ENCODE results near the gene COL24A1. TPM values are rescaled to one million over a fixed set of nuclear protein-coding genes. Genes with fewer than 3 reads are reported as not detected.

Gene COL24A1
- total RNA-seq, 4 donors from 2014 or later, result 0.32 to 1.8 (median 0.72) TPM

GRCh38 chr1:86030180-86030579 lies 126.4 kb downstream of the COL24A1 start:
- no peak for DNase-seq (ENCODE audit: low spot score in 2 of 2)
- Histone ChIP-seq H3K36me3 (no peaks in the 10 kb centered on the region), H3K27me3 (no peaks in the 10 kb centered on the region), H3K4me3 (no peak overlapping the region), H3K4me1 (no peaks in the 10 kb centered on the region), H3K27ac (no peak overlapping the region), H3K9me3 (no peaks in the 10 kb centered on the region)
- TF ChIP-seq POLR2AphosphoS5 (IDR thresholded peaks at IDR 0.05) (no peak), CTCF (IDR thresholded peaks at IDR 0.05) (no peak), EP300 (IDR thresholded peaks at IDR 0.05) (no peak), POLR2A (IDR thresholded peaks at IDR 0.05) (no peak)
- 50% methylated on average over 1 of the region's 1 CpG for WGBS

DNA sequence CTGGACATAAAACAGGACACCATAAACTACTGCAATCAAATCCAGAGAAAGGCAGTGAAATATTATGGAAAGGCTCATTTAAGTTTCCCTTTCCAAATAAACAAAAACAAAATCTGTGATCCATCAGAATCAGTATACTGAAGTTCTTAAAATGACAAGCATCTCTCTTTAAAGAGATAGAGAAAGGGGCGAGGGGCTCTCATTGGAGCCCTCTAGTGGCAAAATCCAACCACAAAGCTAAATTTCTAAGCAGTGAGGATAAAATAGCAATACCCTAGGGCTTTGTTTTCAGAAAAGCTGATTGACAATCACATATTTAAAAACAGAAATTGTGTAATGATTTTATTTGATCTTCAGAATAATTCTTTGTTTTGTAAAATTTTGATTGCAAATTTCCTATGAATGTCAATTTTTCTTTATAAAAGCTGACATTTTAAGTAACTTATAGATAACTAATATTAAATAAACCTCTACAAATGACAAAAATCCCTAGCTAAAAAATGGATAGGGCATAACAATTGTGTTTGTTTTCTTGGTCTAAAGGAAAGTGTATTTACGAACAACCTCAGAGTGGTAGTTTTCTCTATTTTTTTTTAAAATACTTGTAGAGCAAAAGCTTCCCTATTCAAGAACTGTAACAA lies 138.2 kb downstream of the COL24A1 start:
- no peak overlapping the region for H3K4me3 ChIP-seq
- no peaks in the 10 kb centered on the region for H3K36me3 ChIP-seq
- H3K9me3 ChIP-seq, result no peaks in the 10 kb centered on the region
- 44% methylated on average over 2 of the region's 2 CpGs for WGBS
- H3K4me1 ChIP-seq, result no peaks in the 10 kb centered on the region
- TF ChIP-seq CTCF (IDR thresholded peaks at IDR 0.05), result peak; percentile 5 to 64
- no peak for TF ChIP-seq POLR2AphosphoS5 (IDR thresholded peaks at IDR 0.05)
- H3K27ac ChIP-seq, result no peak overlapping the region
- H3K27me3 ChIP-seq, result no peaks in the 10 kb centered on the region
- no peak for DNase-seq (ENCODE audit: low spot score in 2 of 2)

GRCh38 chr1:86016076-86016759 lies 140.4 kb downstream of the COL24A1 start:
- DNase-seq (ENCODE audit: low spot score in 2 of 2), result no peak
- H3K4me1 ChIP-seq, result no peaks in the 10 kb centered on the region
- no peak overlapping the region for H3K27ac ChIP-seq
- WGBS, result 95% methylated on average over 2 of the region's 2 CpGs
- TF ChIP-seq EP300 (IDR thresholded peaks at IDR 0.05) (no peak), POLR2A (IDR thresholded peaks at IDR 0.05) (no peak), POLR2AphosphoS5 (IDR thresholded peaks at IDR 0.05) (no peak), CTCF (IDR thresholded peaks at IDR 0.05) (no peak)
- H3K9me3 ChIP-seq, result no peaks in the 10 kb centered on the region
- no peaks in the 10 kb centered on the region for H3K36me3 ChIP-seq
- no peaks in the 10 kb centered on the region for H3K27me3 ChIP-seq
- no peak overlapping the region for H3K4me3 ChIP-seq

DNA sequence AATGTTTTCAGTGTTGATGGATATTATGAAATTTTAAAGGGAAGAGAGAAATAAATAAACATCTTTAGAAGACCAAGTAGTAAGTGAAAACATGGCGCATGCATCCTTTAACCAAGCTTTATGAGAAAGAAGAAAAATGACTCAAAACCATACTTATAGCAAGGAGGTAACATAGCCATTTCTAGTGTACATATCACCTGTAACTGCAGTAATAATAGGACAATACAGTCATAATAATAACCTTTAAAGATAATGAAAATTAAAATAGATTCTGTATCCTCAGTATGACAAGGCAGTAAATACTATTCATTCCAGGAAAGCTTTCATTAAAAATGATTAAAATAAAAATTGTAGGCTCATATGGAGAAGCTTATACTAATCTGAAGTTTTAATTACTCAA lies 141.2 kb downstream of the COL24A1 start:
- WGBS, result 94% methylated on average over 1 of the region's 1 CpG
- no peaks in the 10 kb centered on the region for H3K36me3 ChIP-seq
- H3K4me3 ChIP-seq, result no peak overlapping the region
- no peak overlapping the region for H3K27ac ChIP-seq
- no peaks in the 10 kb centered on the region for H3K4me1 ChIP-seq
- TF ChIP-seq POLR2AphosphoS5 (IDR thresholded peaks at IDR 0.05) (no peak), POLR2A (IDR thresholded peaks at IDR 0.05) (no peak), CTCF (IDR thresholded peaks at IDR 0.05) (no peak), EP300 (IDR thresholded peaks at IDR 0.05) (no peak)
- no peaks in the 10 kb centered on the region for H3K9me3 ChIP-seq
- no peaks in the 10 kb centered on the region for H3K27me3 ChIP-seq
- DNase-seq (ENCODE audit: low spot score in 2 of 2), result no peak

DNA sequence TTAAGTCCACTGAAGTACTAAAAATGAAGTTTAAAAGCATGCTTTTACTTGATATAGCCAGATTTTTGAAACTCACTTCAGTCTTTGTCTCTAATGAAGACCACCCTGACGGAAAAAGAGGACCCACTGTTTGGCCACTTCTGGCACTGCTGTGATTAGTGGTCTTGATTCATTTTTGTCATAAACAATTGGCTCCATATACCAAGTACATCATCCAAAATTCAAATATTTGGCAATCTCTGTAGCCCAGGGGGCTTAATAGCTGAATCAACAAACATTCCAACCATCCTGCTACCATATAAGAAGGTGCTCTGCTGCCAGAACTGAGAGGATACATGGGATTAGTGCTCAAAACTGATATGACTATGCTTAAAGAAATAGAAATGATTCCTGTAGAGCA lies 156.0 kb downstream of the COL24A1 start:
- Histone ChIP-seq H3K36me3 (no peaks in the 10 kb centered on the region), H3K27me3 (no peaks in the 10 kb centered on the region), H3K4me1 (no peaks in the 10 kb centered on the region), H3K4me3 (no peak overlapping the region), H3K27ac (no peak overlapping the region), H3K9me3 (no peaks in the 10 kb centered on the region)
- TF ChIP-seq POLR2A (IDR thresholded peaks at IDR 0.05) (no peak), CTCF (IDR thresholded peaks at IDR 0.05) (no peak), POLR2AphosphoS5 (IDR thresholded peaks at IDR 0.05) (no peak), EP300 (IDR thresholded peaks at IDR 0.05) (no peak)
- WGBS, result 68% methylated on average over 1 of the region's 1 CpG
- no peak for DNase-seq (ENCODE audit: low spot score in 2 of 2)
